IMR-90 (cell line): ENCODE results near the gene TMBIM1. TPM values are rescaled to one million over a fixed set of nuclear protein-coding genes. Genes with fewer than 3 reads are reported as not detected.

ENCODE experiments used
- ATAC-seq: fragments of 200-7000 bp; cut with Tn5 transposase; 2 replicates; pipeline ENCODE4 v1.9.1; 2020; ENCODE audit warnings: low read depth, mild to moderate bottlenecking, moderate library complexity
- BruUV-seq: library from RNA; stranded (reverse); fragments of 400-500 nt; replicated peaks from 2 replicates; lab custom pipeline; 2021; lab: Mats Ljungman, UMichigan
- CTCF ChIA-PET: fragments of 300-600 bp; formaldehyde crosslinking; extraction: SDS; loops from one replicate; lab custom pipeline; 2021; ENCODE audit warnings: antibody characterized with exemption; lab: Yijun Ruan, JAX
- POLR2A ChIA-PET: fragments of 300-600 bp; sonication (Branson Sonifier 250); formaldehyde crosslinking; loops from one replicate; lab custom pipeline; 2022; ENCODE audit warnings: antibody characterized with exemption; ENCODE audit not compliant: unreplicated experiment; lab: Charles Lee
- DNase-seq: peaks from one replicate; pipeline ENCODE4 v3.0.0; 2013
- H2AFZ ChIP-seq: replicated peaks from 2 replicates; pipeline ENCODE3; 2013; ENCODE audit warnings: low read length, mild to moderate bottlenecking; ENCODE audit not compliant: poor library complexity
- H2AK5ac ChIP-seq: 2 replicates; pipeline ENCODE4 v1.6.1; 2013; ENCODE audit warnings: low read depth, low read length, inconsistent platforms
- H2AK9ac ChIP-seq: replicated peaks from 2 replicates; pipeline ENCODE3; 2013; ENCODE audit warnings: mild to moderate bottlenecking, low read depth, low read length, moderate library complexity; ENCODE audit not compliant: poor library complexity
- H2BK120ac ChIP-seq: 2 replicates; pipeline ENCODE4 v1.6.1; 2013; ENCODE audit warnings: low read depth, low read length, inconsistent platforms
- H2BK15ac ChIP-seq: 3 replicates; pipeline ENCODE4 v1.6.1; 2013; ENCODE audit warnings: low read depth, low read length, inconsistent platforms
- H2BK20ac ChIP-seq: 2 replicates; pipeline ENCODE4 v1.6.1; 2013; ENCODE audit warnings: low read depth, mild to moderate bottlenecking, inconsistent platforms, low read length, moderate library complexity
- H2BK5ac ChIP-seq: 2 replicates; pipeline ENCODE4 v1.6.1; 2013; ENCODE audit warnings: mild to moderate bottlenecking, low read depth, low read length, inconsistent platforms; ENCODE audit not compliant: poor library complexity, severe bottlenecking
- H3K14ac ChIP-seq: replicated peaks from 2 replicates; pipeline ENCODE4 v1.6.1; 2013; ENCODE audit warnings: low read depth, low read length, inconsistent platforms
- H3K18ac ChIP-seq: 2 replicates; pipeline ENCODE4 v1.6.1; 2013; ENCODE audit warnings: low read depth, low read length, control low read depth
- H3K23ac ChIP-seq: 2 replicates; pipeline ENCODE4 v1.6.1; 2013; ENCODE audit warnings: low read depth, low read length, inconsistent platforms
- H3K27ac ChIP-seq: 2 replicates; pipeline ENCODE4 v1.5.1; 2013; ENCODE audit warnings: mild to moderate bottlenecking, control low read depth, low read length; ENCODE audit not compliant: insufficient read depth
- H3K27me3 ChIP-seq: 2 replicates; pipeline ENCODE4 v1.6.1; 2013; ENCODE audit warnings: low read length; ENCODE audit not compliant: control insufficient read depth, insufficient read depth
- H3K36me3 ChIP-seq: 2 replicates; pipeline ENCODE4 v1.6.1; 2013; ENCODE audit warnings: low read length, mixed read lengths; ENCODE audit not compliant: control insufficient read depth, insufficient read depth
- H3K4ac ChIP-seq: 2 replicates; pipeline ENCODE4 v1.6.1; 2013; ENCODE audit warnings: low read depth, low read length, inconsistent platforms
- H3K4me1 ChIP-seq: 2 replicates; pipeline ENCODE4 v1.6.1; 2013; ENCODE audit warnings: low read length, mixed read lengths; ENCODE audit not compliant: control insufficient read depth, insufficient read depth
- H3K4me2 ChIP-seq: 2 replicates; pipeline ENCODE4 v1.6.1; 2013; ENCODE audit warnings: low read depth, mild to moderate bottlenecking, control low read depth, low read length, moderate library complexity
- H3K4me3 ChIP-seq: 2 replicates; pipeline ENCODE4 v1.5.1; 2013; ENCODE audit warnings: low read depth, mild to moderate bottlenecking, control low read depth, low read length, moderate library complexity; ENCODE audit not compliant: insufficient read depth
- H3K56ac ChIP-seq: 2 replicates; pipeline ENCODE4 v1.6.1; 2013; ENCODE audit warnings: low read length, inconsistent platforms; ENCODE audit not compliant: insufficient read depth; ENCODE audit errors: extremely low read depth
- H3K79me1 ChIP-seq, 2 experiments: 2 replicates each; pipeline ENCODE4 v1.6.1; 2013; ENCODE audit warnings: low read length in 2 of 2, inconsistent platforms in 1 of 2, low read depth in 1 of 2
- H3K9ac ChIP-seq: 2 replicates; pipeline ENCODE4 v1.6.1; 2013; ENCODE audit warnings: low read depth, low read length, control low read depth
- H3K9me1 ChIP-seq: 2 replicates; pipeline ENCODE4 v1.6.1; 2013; ENCODE audit warnings: low read length, inconsistent platforms; ENCODE audit not compliant: insufficient read depth
- H3K9me3 ChIP-seq: 2 replicates; pipeline ENCODE4 v1.6.1; 2013; ENCODE audit warnings: low read length; ENCODE audit not compliant: control insufficient read depth, insufficient read depth
- H4K20me1 ChIP-seq: 2 replicates; pipeline ENCODE4 v1.6.1; 2013; ENCODE audit warnings: low read length, inconsistent platforms; ENCODE audit not compliant: insufficient read depth
- H4K5ac ChIP-seq: 2 replicates; pipeline ENCODE4 v1.6.1; 2013; ENCODE audit warnings: mild to moderate bottlenecking, low read depth, low read length, control low read depth
- H4K8ac ChIP-seq, 2 experiments: 2 replicates each; pipeline ENCODE4 v1.6.1; 2013; ENCODE audit warnings: low read depth in 2 of 2, low read length in 2 of 2, control low read depth in 1 of 2, inconsistent platforms in 1 of 2
- H4K91ac ChIP-seq: 2 replicates; pipeline ENCODE4 v1.6.1; 2013; ENCODE audit warnings: low read depth, low read length, inconsistent platforms; ENCODE audit not compliant: insufficient read depth
- BHLHE40 ChIP-seq: fragments of 150-350 bp; IDR thresholded peaks from 2 replicates; pipeline ENCODE4 v1.6.1; 2016; ENCODE audit warnings: mild to moderate bottlenecking, low read depth, low read length
- CEBPB ChIP-seq: IDR thresholded peaks from 2 replicates; pipeline ENCODE4 v1.6.1; 2012; ENCODE audit warnings: low read depth, low read length, improper control_type of control experiment
- MAFK ChIP-seq: IDR thresholded peaks from 2 replicates; pipeline ENCODE4 v1.6.1; 2012; ENCODE audit warnings: low read depth, low read length, improper control_type of control experiment
- MAZ ChIP-seq: IDR thresholded peaks from 2 replicates; pipeline ENCODE4 v1.6.1; 2012; ENCODE audit warnings: low read depth, mild to moderate bottlenecking, low read length, improper control_type of control experiment, moderate library complexity, borderline replicate concordance
- MXI1 ChIP-seq: IDR thresholded peaks from 2 replicates; pipeline ENCODE4 v1.6.1; 2012; ENCODE audit warnings: low read depth, mild to moderate bottlenecking, low read length, moderate library complexity, borderline replicate concordance
- POLR2A ChIP-seq: IDR thresholded peaks from 2 replicates; pipeline ENCODE4 v1.6.1; 2012; ENCODE audit warnings: mild to moderate bottlenecking, low read depth, low read length
- RCOR1 ChIP-seq: IDR thresholded peaks from 2 replicates; pipeline ENCODE4 v1.6.1; 2012; ENCODE audit warnings: mild to moderate bottlenecking, low read length, improper control_type of control experiment; ENCODE audit not compliant: insufficient replicate concordance
- RFX5 ChIP-seq: IDR thresholded peaks from 2 replicates; pipeline ENCODE4 v1.8.0; 2012; ENCODE audit warnings: low read depth, mild to moderate bottlenecking, low read length, moderate library complexity
- SMC3 ChIP-seq: fragments of 150-350 bp; IDR thresholded peaks from 2 replicates; pipeline ENCODE4 v1.6.1; 2016; ENCODE audit warnings: low read depth, mild to moderate bottlenecking, antibody characterized with exemption, low read length, moderate library complexity
- WGBS, 2 experiments: methylation state at CpG; one replicate each; pipeline versions ENCODE4 v1.1.5 to v1.1.7; 2013; ENCODE audit warnings: missing lambda C conversion rate in 2 of 2; ENCODE audit not compliant: insufficient read length in 1 of 2; ENCODE audit errors: extremely low coverage in 2 of 2; 5-methylcytosine and 5-hydroxymethylcytosine counted together
- dilution Hi-C: fragments of 300-500 bp; cut with HindIII; formaldehyde crosslinking; loops from one replicate; pipeline ENCODE4 v1.14.3; 2018; ENCODE audit warnings: low sequenced_read_pairs; ENCODE audit not compliant: unreplicated experiment
- in situ Hi-C: fragments of 300-500 bp; cut with MboI; formaldehyde crosslinking; loops from 3 replicates; pipeline ENCODE4 v1.14.3; 2019; ENCODE audit warnings: low sequenced_read_pairs, inconsistent platforms, mixed read lengths
- intact Hi-C: fragments of 100-400 bp; cut with micrococcal nuclease; formaldehyde crosslinking; loops from 2 replicates; pipeline ENCODE4 v1.10.0; 2022
- polyA plus RNA-seq, 3 experiments: library from polyadenylated mRNA; depleted of rRNA; stranded (reverse); fragments of >200 nt; gene quantifications; 2 replicates each; pipeline ENCODE4 v1.2.3, GENCODE V29; 2012; ENCODE audit warnings: low replicate concordance in 1 of 3
- total RNA-seq: library from RNA; depleted of rRNA; stranded (reverse); fragments of >200 nt; gene quantifications from 2 replicates; pipeline ENCODE4 v1.2.3, GENCODE V29; 2012
- TF ChIP-seq, protein P1 (sequence below): conservative IDR thresholded peaks from 2 replicates; pipeline ENCODE4 v1.5.1; 2012; ENCODE audit warnings: mild to moderate bottlenecking, low read depth, low read length, improper control_type of control experiment
- TF ChIP-seq, protein P2 (sequence below): fragments of 150-350 bp; IDR thresholded peaks from 2 replicates; pipeline ENCODE4 v1.6.1; 2016; ENCODE audit warnings: low read depth, mild to moderate bottlenecking, low read length, moderate library complexity, borderline replicate concordance
- TF ChIP-seq, protein P3 (sequence below): fragments of 150-350 bp; IDR thresholded peaks from 2 replicates; pipeline ENCODE4 v1.6.1; 2017; ENCODE audit warnings: mild to moderate bottlenecking, antibody characterized with exemption, low read length, low read depth

Gene TMBIM1
- total and polyA plus RNA-seq, 2 of the 4 experiments (the other 2 are of a cell fraction) = 84.6 to 102 TPM

DNA sequence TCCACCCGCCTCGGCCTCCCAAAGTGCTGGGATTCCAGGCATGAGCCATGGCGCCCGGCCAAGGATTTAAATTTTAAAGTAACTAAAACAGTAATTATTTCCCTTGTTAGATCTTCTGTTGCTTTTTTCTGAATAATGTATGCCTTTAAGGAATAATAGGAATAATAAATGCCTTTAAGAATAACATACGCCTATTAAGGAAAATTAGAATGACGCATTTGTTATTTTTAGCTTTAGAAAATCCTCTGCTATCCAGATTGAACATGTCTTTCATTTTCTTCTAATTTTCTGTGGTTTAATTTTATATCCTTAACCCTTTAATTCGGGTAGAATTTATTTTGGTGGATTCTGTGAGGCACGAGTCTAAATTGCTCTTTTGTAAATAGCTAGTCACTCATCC is 23.1 kb upstream of the TMBIM1 start:
- Histone ChIP-seq H2BK5ac (no peak overlapping the region), H3K14ac (no peak overlapping the region), H3K36me3 (no peaks in the 10 kb centered on the region), H3K18ac (no peak overlapping the region), H4K8ac (no peak overlapping the region), H2BK20ac (no peak overlapping the region), H3K23ac (no peak overlapping the region), H4K91ac (no peak overlapping the region), H2BK15ac (no peak overlapping the region), H3K56ac (no peak overlapping the region), H3K27me3 (no peaks in the 10 kb centered on the region), H4K20me1 (no peaks in the 10 kb centered on the region), H3K27ac (no peak overlapping the region), H2BK120ac (no peak overlapping the region), H3K4me2 (no peak overlapping the region), H2AK9ac (no peak overlapping the region), H2AFZ (no peak overlapping the region), H3K9me3 (no peaks in the 10 kb centered on the region), H3K9ac (no peak overlapping the region), H3K9me1 (0 out of 2 replicates have a peak, but pooled peaks cover 8% of the 10 kb centered on the region), H2AK5ac (no peak overlapping the region), H4K5ac (no peak overlapping the region), H3K79me1 (no peaks in the 10 kb centered on the region), H3K4me1 (peaks cover 8% of the 10 kb centered on the region), H3K4me3 (no peak overlapping the region), H3K4ac (no peak overlapping the region)
- WGBS, 2 experiments = no CpG with 5 or more reads among the region's 8 CpGs
- TF ChIP-seq MAZ (no peak), SMC3 (no peak), POLR2A (no peak), RCOR1 (no peak), RFX5 (no peak), CEBPB (no peak), MAFK (no peak), BHLHE40 (no peak), MXI1 (no peak)
- TF ChIP-seq, protein P1, sequence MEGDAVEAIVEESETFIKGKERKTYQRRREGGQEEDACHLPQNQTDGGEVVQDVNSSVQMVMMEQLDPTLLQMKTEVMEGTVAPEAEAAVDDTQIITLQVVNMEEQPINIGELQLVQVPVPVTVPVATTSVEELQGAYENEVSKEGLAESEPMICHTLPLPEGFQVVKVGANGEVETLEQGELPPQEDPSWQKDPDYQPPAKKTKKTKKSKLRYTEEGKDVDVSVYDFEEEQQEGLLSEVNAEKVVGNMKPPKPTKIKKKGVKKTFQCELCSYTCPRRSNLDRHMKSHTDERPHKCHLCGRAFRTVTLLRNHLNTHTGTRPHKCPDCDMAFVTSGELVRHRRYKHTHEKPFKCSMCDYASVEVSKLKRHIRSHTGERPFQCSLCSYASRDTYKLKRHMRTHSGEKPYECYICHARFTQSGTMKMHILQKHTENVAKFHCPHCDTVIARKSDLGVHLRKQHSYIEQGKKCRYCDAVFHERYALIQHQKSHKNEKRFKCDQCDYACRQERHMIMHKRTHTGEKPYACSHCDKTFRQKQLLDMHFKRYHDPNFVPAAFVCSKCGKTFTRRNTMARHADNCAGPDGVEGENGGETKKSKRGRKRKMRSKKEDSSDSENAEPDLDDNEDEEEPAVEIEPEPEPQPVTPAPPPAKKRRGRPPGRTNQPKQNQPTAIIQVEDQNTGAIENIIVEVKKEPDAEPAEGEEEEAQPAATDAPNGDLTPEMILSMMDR = no peak
- TF ChIP-seq, protein P2, sequence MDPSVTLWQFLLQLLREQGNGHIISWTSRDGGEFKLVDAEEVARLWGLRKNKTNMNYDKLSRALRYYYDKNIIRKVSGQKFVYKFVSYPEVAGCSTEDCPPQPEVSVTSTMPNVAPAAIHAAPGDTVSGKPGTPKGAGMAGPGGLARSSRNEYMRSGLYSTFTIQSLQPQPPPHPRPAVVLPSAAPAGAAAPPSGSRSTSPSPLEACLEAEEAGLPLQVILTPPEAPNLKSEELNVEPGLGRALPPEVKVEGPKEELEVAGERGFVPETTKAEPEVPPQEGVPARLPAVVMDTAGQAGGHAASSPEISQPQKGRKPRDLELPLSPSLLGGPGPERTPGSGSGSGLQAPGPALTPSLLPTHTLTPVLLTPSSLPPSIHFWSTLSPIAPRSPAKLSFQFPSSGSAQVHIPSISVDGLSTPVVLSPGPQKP = no peak
- TF ChIP-seq, protein P3, sequence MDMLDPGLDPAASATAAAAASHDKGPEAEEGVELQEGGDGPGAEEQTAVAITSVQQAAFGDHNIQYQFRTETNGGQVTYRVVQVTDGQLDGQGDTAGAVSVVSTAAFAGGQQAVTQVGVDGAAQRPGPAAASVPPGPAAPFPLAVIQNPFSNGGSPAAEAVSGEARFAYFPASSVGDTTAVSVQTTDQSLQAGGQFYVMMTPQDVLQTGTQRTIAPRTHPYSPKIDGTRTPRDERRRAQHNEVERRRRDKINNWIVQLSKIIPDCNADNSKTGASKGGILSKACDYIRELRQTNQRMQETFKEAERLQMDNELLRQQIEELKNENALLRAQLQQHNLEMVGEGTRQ = no peak
- no TSS peak for BruUV-seq
- dilution Hi-C loops = no loop called here
- POLR2A ChIA-PET = no interaction called here
- intact Hi-C loops = no loop called here
- DNase-seq = no peak
- ATAC-seq = no peak
- in situ Hi-C loops = no loop called here
- CTCF ChIA-PET = interaction anchor here (1.7 kb wide), 1 partner anchor 41 kb away, joined by 3 read pairs; the partner anchor contains the start of gene CATIP
